Dedifferentiated amniotic fluid mesenchymal stem cell (primary cell): ENCODE data around the gene ITPA.

Experiments used
- DNase-seq: peaks from one replicate; pipeline ENCODE4 v3.0.0-alpha.2; 2016; ENCODE audit errors: extremely low spot score

ITPA gene

DNA sequence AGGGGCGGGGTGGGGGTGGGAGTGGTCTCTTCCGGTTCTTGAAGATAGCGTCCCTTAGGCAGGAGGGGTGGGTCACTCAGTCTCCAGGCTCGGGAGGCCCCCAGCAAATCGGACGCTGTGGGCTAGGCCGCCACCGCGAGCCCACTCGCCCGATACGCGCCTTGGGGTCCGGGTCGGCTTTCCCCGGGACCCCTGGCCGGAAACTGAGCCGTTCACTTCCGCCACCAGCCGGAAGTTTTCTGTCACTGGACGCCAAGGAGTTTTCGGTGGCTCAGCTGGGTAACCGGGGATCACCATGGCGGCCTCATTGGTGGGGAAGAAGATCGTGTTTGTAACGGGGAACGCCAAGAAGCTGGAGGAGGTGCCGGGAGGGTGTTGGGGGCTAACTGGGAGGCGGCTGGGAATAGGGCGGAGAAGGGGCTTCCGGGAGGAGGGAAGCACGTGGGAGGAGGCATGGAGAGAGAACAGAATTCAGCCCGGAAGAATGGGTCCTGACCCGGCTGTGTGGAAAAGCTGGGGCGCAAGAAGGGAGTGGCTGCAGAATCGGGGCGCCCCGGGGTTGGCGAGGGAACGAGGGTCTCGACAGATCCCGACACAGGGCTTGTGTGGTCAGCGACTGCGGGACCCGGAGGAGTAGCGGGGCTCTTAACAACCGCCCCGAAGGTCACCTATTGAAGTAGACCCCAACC, at the start of gene ITPA:
ITPA (plus strand) TSS at position 242 of the 689 bp plus-strand sequence; CDS start at position 296, 54 bp downstream.
- DNase-seq = no peak

GRCh38 chr20:3160418-3160817, 48.9 kb upstream of the ITPA start:
- no peak for DNase-seq

DNA sequence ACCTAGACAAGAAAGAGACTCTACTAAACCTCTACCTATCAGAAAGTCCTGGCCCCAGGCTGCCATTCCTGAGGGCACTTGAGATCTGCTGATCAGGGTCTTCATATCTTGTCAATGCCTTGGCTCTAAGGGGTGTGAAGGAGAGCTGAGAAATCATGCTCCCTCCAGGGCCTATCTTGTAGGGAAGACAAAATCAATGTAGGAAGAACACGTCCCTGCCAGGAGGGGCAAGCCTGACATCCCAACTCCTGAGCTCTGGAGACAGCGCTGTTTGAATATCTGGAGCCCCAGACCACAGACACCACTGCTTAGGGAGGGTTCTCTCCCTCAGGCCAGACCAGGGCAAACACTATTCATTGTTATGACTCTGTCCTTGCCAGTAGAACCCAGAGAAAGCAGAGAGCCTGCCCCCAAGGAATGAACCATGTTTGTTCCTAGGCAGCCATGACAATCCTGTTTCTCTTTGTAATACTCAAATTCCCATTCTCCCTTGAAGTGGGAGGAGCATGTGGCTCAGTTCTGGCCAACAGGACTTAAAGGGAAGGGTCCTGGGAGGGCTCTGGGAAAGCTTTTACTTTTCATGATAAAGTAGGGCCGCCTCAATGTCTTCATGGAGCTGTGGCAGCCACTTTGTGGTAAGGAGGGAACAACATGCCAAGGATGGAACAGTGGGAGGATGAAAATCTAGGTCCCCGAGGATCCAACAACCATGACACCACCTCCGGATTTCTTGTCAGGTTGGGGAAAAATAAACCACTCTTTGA, 47.8 kb upstream of the ITPA start:
- DNase-seq = no peak

GRCh38 chr20:3162080-3162611, 47.2 kb upstream of the ITPA start:
- DNase-seq = no peak

DNA sequence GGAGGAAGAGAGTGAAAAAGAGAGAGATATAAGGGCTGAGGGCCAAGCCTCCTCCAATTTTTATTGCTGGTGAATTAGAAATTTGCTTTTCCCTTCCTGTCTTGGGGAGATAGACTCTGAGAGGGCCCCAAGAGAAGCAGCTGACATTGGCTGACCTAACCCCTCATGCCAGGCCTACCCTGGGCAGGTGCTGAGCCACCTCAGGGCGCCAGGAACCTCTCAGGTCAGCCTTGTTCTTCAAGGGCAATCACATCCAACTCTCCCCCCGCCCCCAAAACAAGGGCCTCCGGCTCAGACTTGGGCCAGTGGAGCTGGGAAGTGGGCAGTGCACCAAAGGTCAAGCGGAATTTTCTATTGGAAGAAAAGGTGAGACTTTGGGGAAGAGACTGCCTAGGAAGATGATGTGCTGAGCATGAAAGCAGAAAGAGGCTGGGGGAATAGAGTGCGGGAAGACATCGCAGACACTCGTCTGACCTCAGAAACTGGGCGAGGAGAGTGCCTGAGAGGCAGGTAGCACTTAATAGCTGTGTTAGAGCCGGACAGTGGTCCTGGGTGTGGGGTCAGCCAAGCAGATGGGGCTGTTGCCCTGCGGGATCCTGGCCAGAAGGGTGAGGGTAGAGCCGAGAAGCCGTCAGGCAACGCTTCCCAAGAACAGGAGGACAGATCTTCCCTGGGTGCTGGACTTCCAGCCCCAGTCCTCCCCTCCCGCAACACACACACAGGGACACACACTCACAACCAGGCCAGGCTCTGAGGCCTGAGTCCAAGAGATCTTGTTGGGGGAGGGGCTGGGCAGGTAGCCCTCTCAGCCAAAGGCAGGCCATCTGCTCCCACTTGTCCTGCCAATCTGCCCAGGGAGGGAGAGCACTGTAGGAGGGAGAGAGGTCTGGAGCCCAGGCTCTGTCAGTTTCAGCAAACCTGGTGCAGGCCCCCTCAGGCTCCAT, 45.9 kb upstream of the ITPA start:
- DNase-seq = no peak

GRCh38 chr20:3164043-3164762, 45.1 kb upstream of the ITPA start:
- no peak for DNase-seq

DNA sequence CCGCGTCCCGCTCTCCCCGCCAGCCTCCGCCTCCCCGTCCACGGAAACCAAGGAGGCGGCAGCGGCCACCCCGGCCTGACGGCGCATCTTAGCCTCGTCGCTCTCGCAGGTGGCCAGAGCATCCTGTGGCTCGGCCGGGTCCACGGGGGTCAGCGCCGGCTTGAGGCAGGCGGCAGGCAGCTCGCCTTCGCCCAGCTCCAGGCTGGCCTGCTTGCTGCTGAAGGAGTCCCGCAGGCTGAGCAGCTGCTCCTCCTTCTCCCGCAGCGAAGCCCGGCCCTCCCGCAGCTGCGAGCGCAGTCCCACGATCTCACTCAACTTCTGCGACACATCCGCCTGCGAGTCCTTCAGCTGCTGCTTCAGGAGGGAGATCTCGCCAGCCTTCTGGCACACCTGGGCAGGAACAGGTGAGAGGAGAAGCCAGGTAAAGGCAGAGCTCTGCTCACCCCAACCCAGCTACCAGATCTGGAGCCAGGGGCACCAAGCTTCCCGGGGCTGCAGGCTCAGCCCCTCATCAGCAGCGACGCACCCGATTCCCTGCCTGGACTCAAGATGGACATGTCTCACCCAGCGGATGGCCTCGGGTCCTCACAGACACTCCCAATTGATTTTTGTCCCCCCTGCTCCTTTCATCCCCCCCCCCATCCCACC, 44.4 kb upstream of the ITPA start:
- DNase-seq = no peak

DNA sequence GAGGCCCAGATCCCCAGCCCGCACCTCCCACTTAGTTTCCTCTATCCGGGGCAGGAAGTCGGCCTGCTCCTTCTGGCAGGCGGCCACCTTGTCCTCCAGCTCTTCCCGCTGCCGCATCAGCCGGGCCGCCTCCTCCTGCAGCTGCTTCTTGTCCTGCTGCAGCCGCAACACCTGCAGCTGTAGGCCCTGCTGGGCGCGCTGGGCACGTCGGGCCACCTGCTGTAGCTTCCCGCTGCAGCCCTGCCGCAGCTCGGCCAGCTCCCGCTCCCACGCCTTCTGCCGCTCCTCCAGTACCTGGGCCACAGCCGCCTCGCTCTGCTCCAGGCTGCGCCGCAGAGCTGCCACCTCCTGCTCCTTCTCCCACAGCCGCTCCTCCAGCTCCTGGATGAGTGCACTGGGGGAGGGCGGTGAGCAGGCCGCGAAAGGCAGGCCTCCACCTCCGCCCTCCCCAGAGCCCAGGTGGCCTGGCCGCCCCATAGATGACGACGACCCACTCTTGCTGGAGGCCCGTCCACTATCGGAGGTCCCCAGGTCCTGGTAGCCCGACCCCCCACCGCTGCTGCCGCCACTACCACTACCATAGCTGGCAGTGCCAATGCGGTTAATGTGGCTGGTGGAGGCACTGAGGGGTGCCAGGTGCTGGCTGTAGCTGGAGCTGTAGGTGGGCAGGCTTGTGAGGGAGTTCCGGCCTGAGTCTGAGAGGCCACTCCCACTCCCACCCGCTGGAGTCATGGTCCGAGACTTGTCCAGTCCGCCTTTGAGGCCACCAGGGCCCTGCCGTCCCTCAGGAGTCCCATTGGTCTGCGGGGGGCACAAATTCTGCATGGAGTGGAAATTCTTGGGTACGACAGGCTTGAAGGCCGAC, 43.6 kb upstream of the ITPA start:
- no peak for DNase-seq

DNA sequence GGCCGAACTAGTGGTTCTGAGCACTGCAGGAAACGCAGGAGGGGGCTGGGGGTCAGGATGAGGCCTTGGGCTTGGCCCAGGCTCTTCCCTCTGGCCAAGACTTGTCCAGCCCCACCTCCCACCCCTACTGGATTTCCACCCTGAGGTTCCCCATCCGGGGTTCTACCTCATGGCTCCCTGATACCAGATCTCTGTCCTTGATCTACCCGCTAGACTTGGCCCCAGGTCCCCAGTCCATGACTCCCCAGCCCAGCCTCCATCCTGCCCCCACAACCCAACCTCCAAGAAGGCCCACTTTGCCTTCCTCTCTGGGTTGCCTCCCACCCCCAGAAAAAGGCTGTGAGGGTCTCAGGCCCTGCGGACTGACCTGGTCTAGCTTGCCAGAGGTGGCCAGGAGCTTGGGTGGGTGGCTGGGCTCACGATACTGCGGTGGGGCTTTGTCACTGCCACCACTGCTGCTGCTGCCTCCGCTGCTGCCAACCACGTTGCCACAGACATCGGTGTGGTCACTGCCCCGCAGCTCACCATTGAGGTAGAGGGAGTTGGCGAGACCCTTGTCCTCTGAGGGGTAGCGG, 42.9 kb upstream of the ITPA start:
- DNase-seq = no peak

DNA sequence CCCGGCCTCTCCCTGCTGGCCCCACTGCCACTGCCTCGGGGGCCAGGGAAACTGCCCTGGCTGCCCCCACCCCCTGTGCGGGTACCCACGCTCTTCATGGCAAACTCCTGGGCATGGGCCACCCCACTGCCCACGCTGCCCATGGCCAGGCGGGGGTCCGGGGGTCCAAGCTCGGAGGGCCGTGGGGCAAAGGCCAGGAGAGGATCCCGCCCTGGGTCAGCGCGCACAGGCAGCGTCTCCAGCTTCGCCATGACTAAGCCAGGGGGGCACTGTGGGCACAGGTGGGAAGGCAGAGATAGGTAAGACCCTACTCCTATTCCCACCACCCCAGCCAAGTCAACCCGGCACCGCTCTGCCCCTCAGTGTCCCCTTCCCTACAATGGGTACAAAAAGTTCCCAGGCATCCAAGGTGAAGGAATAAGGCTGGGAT, 42.4 kb upstream of the ITPA start:
- DNase-seq = no peak

- DNase-seq = no peak
Observed at GRCh38 chr20:3167738-3168078, 41.6 kb upstream of the ITPA start.

- DNase-seq = no peak
Observed at GRCh38 chr20:3168079-3168828, 41.0 kb upstream of the ITPA start.

GRCh38 chr20:3168829-3169590, 40.3 kb upstream of the ITPA start:
- DNase-seq = no peak

- no peak for DNase-seq
Observed at GRCh38 chr20:3171391-3172125, 37.7 kb upstream of the ITPA start.

- DNase-seq = no peak
Observed at GRCh38 chr20:3172126-3172932, 37.0 kb upstream of the ITPA start.

DNA sequence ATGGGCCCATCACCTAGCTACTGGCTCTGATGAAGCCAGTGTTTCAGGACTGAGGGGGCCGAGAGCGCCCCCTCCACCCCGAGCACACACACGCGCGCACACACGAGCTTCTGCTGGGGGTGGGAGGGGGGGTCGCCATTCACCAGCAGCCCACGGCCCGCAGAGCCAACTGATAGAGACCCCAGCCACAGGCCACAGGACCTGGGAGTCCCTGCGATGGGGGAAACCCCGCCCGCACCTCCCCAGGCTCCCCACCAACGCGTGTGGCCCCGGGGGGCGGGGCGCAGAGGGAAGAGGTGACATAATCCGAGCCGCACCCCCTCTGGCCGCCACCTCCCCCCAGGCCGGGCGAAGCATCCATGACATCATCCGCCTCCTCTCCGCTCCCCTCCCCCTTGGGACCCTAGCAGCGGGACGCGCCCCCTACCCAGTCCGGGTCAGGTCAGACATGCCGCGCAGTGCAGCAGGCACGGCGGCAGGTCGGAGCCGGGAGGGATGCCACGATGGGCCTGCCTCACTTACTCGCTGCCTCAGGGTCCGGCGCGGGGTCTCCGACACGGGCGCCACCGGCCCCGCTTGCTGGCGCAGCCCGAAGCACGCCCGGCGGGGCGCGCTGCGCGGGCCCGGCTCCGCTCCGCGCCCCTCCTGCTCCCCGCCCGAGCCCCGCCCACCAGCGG, 36.2 kb upstream of the ITPA start, which contains the start of gene LZTS3:
LZTS3 (minus strand) TSS at position 617 of the 677 bp plus-strand sequence. CDS start 6,386 bp downstream, outside the sequence.
- no peak for DNase-seq
